CD4-positive, alpha-beta T cell treated with Interleukin-12 subunit alpha and Interleukin-12 subunit beta, for 1 hour (primary cell): ENCODE data around the gene PTPRK.

Experiments used
- DNase-seq: peaks from one replicate; pipeline ENCODE4 v3.0.0-alpha.2; 2020

PTPRK gene

GRCh38 chr6:128337619-128338018 lies 182.8 kb downstream of the PTPRK start:
- DNase-seq, result no peak

- DNase-seq, result no peak
Measured at GRCh38 chr6:128336436-128337095, 183.8 kb downstream of the PTPRK start.

- DNase-seq, result no peak
Measured at GRCh38 chr6:128335963-128336362, 184.4 kb downstream of the PTPRK start.

GRCh38 chr6:128333581-128334223 lies 186.7 kb downstream of the PTPRK start:
- no peak for DNase-seq

GRCh38 chr6:128327890-128328289 lies 192.5 kb downstream of the PTPRK start:
- peak; percentile 57 for DNase-seq

- DNase-seq, result no peak
Measured at GRCh38 chr6:128323011-128323410, 197.4 kb downstream of the PTPRK start.

GRCh38 chr6:128319946-128320345 lies 200.5 kb downstream of the PTPRK start:
- no peak for DNase-seq

GRCh38 chr6:128319157-128319556 lies 201.2 kb downstream of the PTPRK start:
- DNase-seq, result no peak

GRCh38 chr6:128316258-128316929 lies 204.0 kb downstream of the PTPRK start:
- no peak for DNase-seq

- DNase-seq, result no peak
Measured at GRCh38 chr6:128314190-128314589, 206.2 kb downstream of the PTPRK start.

GRCh38 chr6:128311944-128312570 lies 208.3 kb downstream of the PTPRK start:
- DNase-seq, result no peak

GRCh38 chr6:128310451-128310850 lies 209.9 kb downstream of the PTPRK start:
- no peak for DNase-seq

GRCh38 chr6:128307671-128308070 lies 212.7 kb downstream of the PTPRK start:
- no peak for DNase-seq

GRCh38 chr6:128305976-128306375 lies 214.4 kb downstream of the PTPRK start:
- DNase-seq, result no peak

GRCh38 chr6:128305228-128305627 lies 215.2 kb downstream of the PTPRK start:
- no peak for DNase-seq

GRCh38 chr6:128303870-128304269 lies 216.5 kb downstream of the PTPRK start:
- no peak for DNase-seq

GRCh38 chr6:128302942-128303341 lies 217.5 kb downstream of the PTPRK start:
- DNase-seq, result no peak

- no peak for DNase-seq
Measured at GRCh38 chr6:128295670-128296069, 224.7 kb downstream of the PTPRK start.

- no peak for DNase-seq
Measured at GRCh38 chr6:128290221-128290620, 230.2 kb downstream of the PTPRK start.

GRCh38 chr6:128284128-128284527 lies 236.3 kb downstream of the PTPRK start:
- no peak for DNase-seq

- DNase-seq, result no peak
Measured at GRCh38 chr6:128282961-128283360, 237.4 kb downstream of the PTPRK start.

- no peak for DNase-seq
Measured at GRCh38 chr6:128280960-128281359, 239.4 kb downstream of the PTPRK start.

- no peak for DNase-seq
Measured at GRCh38 chr6:128280066-128280465, 240.3 kb downstream of the PTPRK start.

GRCh38 chr6:128278836-128279235 lies 241.6 kb downstream of the PTPRK start:
- no peak for DNase-seq
